ENCODE measurements around the gene CFAP100. TPM values are rescaled to one million over a fixed set of nuclear protein-coding genes. Genes with fewer than 3 reads are reported as not detected.

CFAP100 gene
- total and polyA plus RNA-seq, 9 of the 15 experiments (the other 6 are each of a cell fraction or from before 2014, with no cell fraction given) = not detected

- Histone ChIP-seq H3K27me3 (ENCODE audit: control insufficient read depth in 2 of 2, insufficient read depth in 2 of 2, low read length in 2 of 2) (peaks cover 0 to 20% of the 10 kb centered on the region in 2 experiments; a peak in 3 of 5 replicates), H2AFZ (ENCODE audit: low read depth, low read length) (peak within 1 kb of the TSS; percentile 79)
- 0% methylated on average over 9 of the region's 86 CpGs for WGBS (ENCODE audit: insufficient coverage, low coverage, missing lambda C conversion rate)
- TF ChIP-seq, protein P1, sequence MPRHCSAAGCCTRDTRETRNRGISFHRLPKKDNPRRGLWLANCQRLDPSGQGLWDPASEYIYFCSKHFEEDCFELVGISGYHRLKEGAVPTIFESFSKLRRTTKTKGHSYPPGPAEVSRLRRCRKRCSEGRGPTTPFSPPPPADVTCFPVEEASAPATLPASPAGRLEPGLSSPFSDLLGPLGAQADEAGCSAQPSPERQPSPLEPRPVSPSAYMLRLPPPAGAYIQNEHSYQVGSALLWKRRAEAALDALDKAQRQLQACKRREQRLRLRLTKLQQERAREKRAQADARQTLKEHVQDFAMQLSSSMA (CRISPR knock-in tag; IDR thresholded peaks at IDR 0.05) = no peak
- TF ChIP-seq, protein P2, sequence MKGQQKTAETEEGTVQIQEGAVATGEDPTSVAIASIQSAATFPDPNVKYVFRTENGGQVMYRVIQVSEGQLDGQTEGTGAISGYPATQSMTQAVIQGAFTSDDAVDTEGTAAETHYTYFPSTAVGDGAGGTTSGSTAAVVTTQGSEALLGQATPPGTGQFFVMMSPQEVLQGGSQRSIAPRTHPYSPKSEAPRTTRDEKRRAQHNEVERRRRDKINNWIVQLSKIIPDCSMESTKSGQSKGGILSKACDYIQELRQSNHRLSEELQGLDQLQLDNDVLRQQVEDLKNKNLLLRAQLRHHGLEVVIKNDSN (CRISPR knock-in tag; IDR thresholded peaks at IDR 0.05) = peak; percentile 50; the same call in 1 of the 2 replicates
- 0 out of 2 replicates have a peak, but pooled peaks have one; percentile 34 for TF ChIP-seq POLR2G (IDR thresholded peaks at IDR 0.05; ENCODE audit: low read depth, low read length)
- no peak for TF ChIP-seq TCF7L2 (IDR thresholded peaks at IDR 0.05; ENCODE audit: low read depth, low read length)
- TF ChIP-seq CREB1 (IDR thresholded peaks at IDR 0.05) = peak; percentile 34; the same call in 1 of the 2 replicates
- TF ChIP-seq CREB1 (CRISPR knock-in tag; IDR thresholded peaks at IDR 0.05) = no peak
- peak; percentile 92 for TF ChIP-seq BHLHE40 (IDR thresholded peaks at IDR 0.05; ENCODE audit: low read length)
- peak; percentile 72 for TF ChIP-seq CXXC5 (CRISPR knock-in tag; IDR thresholded peaks at IDR 0.05)
- TF ChIP-seq, protein P3, sequence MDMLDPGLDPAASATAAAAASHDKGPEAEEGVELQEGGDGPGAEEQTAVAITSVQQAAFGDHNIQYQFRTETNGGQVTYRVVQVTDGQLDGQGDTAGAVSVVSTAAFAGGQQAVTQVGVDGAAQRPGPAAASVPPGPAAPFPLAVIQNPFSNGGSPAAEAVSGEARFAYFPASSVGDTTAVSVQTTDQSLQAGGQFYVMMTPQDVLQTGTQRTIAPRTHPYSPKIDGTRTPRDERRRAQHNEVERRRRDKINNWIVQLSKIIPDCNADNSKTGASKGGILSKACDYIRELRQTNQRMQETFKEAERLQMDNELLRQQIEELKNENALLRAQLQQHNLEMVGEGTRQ (CRISPR knock-in tag; IDR thresholded peaks at IDR 0.05) = peak; percentile 79
- peak; percentile 53; the same call in 1 of the 2 replicates for TF ChIP-seq CREM (IDR thresholded peaks at IDR 0.05; ENCODE audit: low read depth)
- no peak for TF ChIP-seq NELFE (IDR thresholded peaks at IDR 0.05; ENCODE audit: insufficient read depth, insufficient read length)
- peak; percentile 7 for TF ChIP-seq NFYB (IDR thresholded peaks at IDR 0.05; ENCODE audit: extremely low read depth, insufficient read length)
- peak; percentile 6 for TF ChIP-seq HMGN3 (IDR thresholded peaks at IDR 0.05; ENCODE audit: borderline replicate concordance, extremely low read depth, insufficient read length, low read depth, low read length)
- TF ChIP-seq RB1 (IDR thresholded peaks at IDR 0.05; ENCODE audit: low read depth) = 0 out of 2 replicates have a peak, but pooled peaks have one; percentile 12
- TF ChIP-seq LEF1 (IDR thresholded peaks at IDR 0.05) = no peak
- TF ChIP-seq TOE1 (IDR thresholded peaks at IDR 0.05; ENCODE audit: borderline replicate concordance) = no peak
- no peak for TF ChIP-seq TOE1 (CRISPR knock-in tag; IDR thresholded peaks at IDR 0.05; ENCODE audit: borderline replicate concordance, low read depth)
- 0 out of 2 replicates have a peak, but pooled peaks have one; percentile 28 for TF ChIP-seq TFE3 (CRISPR knock-in tag; IDR thresholded peaks at IDR 0.05)
Measured at GRCh38 chr3:126357295-126358037, 37.2 kb upstream of the CFAP100 start, which contains the start of gene KLF15. KLF15 (minus strand) TSS chr3:126357408; CDS start chr3:126352922, 4,486 bp downstream.

More at GRCh38 chr3:126357295-126358037, 37.2 kb upstream of the CFAP100 start, which contains the start of gene KLF15:
- Histone ChIP-seq H3K27ac (ENCODE audit: extremely low read depth, low read depth, low read length) (peak within 1 kb of the TSS; percentile 36; the same call in 1 of the 3 replicates), H3K4me2 (ENCODE audit: insufficient read depth, low read length) (peak within 1 kb of the TSS; percentile 76), H3K79me2 (ENCODE audit: control insufficient read depth, insufficient read depth, low read length) (no peaks in the 10 kb centered on the region), H3K9ac (ENCODE audit: insufficient read depth in 1 of 2, low read depth in 2 of 2, low read length in 2 of 2) (peak within 1 kb of the TSS in 1 of 2 experiments; percentile 87; a peak in 2 of 4 replicates), H4K20me1 (replicated peaks; ENCODE audit: control insufficient read depth, insufficient read depth, low read length) (no peaks in the 10 kb centered on the region), H3K9me1 (ENCODE audit: control insufficient read depth, insufficient read depth, low read length) (no peaks in the 10 kb centered on the region), H3K9me3 (replicated peaks; ENCODE audit: control insufficient read depth, insufficient read depth, low read depth, low read length) (no peaks in the 10 kb centered on the region), H3K4me1 (replicated peaks in 1 of 2; ENCODE audit: control insufficient read depth in 2 of 2, insufficient read depth in 2 of 2, low read length in 2 of 2) (peaks cover 5 to 34% of the 10 kb centered on the region in 2 experiments; a peak in 3 of 5 replicates), H3K4me3 (peak within 1 kb of the TSS; percentile 40), H3K36me3 (ENCODE audit: control insufficient read depth, insufficient read depth, low read length) (no peaks in the 10 kb centered on the region)
- peak; percentile 82 for ATAC-seq
- POLR2A ChIA-PET = interaction anchor here (0.5 to 0.6 kb wide), 2 partner anchors 37 to 180 kb away, joined by 3 read pairs; partner anchors contain the start of gene CFAP100
- intact Hi-C loops (cut with micrococcal nuclease) = loop anchor here (2.0 kb wide), 2 partner anchors 31 to 97 kb away; no protein-coding TSS in a partner anchor
- BruUV-seq (replicated peaks) = no TSS peak
- CTCF ChIA-PET (ENCODE audit: low intra/inter-chr PET ratio) = no interaction called here
- in situ Hi-C loops (cut with MboI) = no loop called here
- peak; percentile 82 to 90 (median 87) for DNase-seq (ENCODE audit: extremely low read depth in 1 of 4, low spot score in 3 of 4)
- FAIRE-seq = no peak

Data from K562 (cell line).